NCI-H1105 (cell line): ENCODE data around the gene SULT4A1.
A peak's percentile ranks its signal among the peaks of the same experiment; 100 is the strongest.
"Not testable (repeated sequence)": the region's sequence is repeated elsewhere in the genome, so short reads cannot be mapped to it uniquely, and the experiment has no call there.

ENCODE experiments used
- DNase-seq: peaks from one replicate; lab custom pipeline; 2025; lab: John Stamatoyannopoulos, UW

SULT4A1 gene, protein sequence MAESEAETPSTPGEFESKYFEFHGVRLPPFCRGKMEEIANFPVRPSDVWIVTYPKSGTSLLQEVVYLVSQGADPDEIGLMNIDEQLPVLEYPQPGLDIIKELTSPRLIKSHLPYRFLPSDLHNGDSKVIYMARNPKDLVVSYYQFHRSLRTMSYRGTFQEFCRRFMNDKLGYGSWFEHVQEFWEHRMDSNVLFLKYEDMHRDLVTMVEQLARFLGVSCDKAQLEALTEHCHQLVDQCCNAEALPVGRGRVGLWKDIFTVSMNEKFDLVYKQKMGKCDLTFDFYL

DNA sequence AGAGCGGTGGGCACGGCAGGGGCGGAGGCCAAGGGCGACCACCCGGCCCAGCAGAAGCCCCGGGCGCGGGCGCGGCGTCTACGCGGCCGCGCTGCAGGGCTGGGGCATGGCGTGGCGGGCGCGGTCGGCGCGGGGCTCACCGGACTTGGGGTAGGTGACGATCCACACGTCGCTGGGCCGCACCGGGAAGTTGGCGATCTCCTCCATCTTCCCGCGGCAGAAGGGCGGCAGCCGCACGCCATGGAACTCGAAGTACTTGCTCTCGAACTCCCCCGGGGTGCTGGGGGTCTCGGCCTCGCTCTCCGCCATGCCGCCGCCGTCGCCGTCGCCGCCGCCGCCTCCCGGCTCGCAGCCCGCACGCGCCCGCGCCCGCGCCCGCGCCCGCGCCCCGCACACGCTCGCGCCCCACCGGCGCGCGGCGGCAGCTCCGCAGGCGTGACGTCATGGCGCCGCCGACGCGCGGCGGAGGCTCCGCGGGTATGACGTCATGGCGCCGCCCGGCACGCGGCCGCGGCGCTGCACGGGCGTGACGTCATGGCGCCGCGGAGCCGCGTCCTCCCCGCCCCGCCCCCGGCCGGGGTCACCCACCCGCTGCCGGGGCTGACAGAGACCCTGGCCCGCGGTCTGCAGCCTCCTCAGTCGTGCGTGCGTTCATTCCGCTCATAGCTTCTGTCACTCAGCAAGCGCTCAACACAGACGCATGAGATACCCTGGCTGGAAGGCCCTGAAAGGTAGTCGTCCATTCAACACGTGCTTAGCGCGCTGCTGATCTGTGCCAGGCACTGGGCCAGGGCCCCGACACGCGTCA is at the start of gene SULT4A1:
TSS of gene SULT4A1 (minus strand) at position 440 of the 808 bp plus-strand sequence. CDS start at position 309, 131 bp downstream.
- peak; percentile 35 for DNase-seq

GRCh38 chr22:43911351-43911750 is 49.0 kb upstream of the SULT4A1 start:
- no peak for DNase-seq

DNA sequence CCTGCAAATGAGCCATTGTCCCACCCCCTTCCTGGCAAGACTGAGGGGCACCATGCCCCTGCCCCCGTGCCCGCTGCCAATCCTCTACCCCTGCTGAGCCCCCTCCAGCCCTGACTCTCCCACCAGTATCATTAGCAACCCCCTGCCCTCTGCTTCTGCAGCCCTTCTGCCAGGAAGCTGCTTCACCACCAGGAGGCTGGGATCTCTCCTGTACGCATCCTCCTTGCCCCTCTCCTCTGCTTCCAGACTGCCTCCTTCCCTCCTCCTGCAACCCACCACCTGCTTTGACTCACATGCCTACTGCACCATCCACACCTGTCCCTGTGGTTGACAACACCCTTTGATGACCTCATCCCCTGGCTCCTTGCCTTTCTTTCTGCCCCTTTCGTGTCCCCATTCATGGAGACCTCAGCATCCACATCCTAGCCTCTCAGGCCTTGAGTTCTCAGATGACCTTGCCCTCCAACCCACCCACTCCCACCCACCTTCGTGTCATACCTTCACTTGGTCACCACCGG is 47.9 kb upstream of the SULT4A1 start:
- no peak for DNase-seq

DNA sequence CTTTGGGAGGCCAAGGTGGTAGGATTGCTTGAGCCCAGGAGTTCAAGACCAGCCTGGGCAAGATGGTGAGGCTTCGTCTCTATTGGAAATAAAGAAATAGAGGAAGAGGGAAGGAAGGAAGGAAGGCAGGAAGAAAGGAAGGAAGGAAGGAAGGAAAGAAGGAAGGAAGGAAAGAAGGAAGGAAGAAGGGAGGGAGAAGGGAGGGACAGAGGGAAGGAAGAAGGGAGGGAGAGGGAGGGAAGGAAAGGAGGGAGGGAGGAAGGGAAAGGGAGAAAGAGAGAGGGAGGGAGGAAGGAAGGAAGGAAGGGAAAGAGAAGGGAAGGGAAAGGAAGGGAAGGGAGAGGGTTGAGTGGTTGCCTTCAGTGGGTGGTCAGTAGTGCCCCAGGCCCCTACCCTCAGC is 47.4 kb upstream of the SULT4A1 start:
- DNase-seq, result no peak

DNA sequence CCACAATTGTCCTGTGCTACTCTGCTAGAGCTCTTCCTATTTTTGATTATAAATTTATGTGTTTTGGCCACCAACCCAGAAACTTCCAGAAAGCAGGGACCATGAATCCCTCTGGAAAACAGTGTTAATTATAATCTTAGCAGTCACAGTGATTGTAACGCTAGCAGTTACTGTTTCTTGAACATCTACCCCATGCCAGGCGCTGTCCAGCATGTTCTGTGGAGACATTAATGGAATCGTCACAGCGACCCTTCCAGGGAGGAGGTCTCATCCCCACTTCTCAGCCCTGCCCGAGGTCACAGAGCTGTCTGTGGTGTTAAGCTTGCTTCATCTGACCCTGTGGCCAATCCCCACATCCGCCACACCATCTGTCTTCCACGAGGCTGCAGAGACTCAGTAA is 43.4 kb upstream of the SULT4A1 start:
- no peak for DNase-seq

- DNase-seq, result not testable (repeated sequence)
Observed at GRCh38 chr22:43904412-43904811, 42.1 kb upstream of the SULT4A1 start.

GRCh38 chr22:43903033-43903432 is 40.7 kb upstream of the SULT4A1 start:
- DNase-seq, result not testable (repeated sequence)

GRCh38 chr22:43901976-43902643 is 39.8 kb upstream of the SULT4A1 start:
- DNase-seq, result no peak

DNA sequence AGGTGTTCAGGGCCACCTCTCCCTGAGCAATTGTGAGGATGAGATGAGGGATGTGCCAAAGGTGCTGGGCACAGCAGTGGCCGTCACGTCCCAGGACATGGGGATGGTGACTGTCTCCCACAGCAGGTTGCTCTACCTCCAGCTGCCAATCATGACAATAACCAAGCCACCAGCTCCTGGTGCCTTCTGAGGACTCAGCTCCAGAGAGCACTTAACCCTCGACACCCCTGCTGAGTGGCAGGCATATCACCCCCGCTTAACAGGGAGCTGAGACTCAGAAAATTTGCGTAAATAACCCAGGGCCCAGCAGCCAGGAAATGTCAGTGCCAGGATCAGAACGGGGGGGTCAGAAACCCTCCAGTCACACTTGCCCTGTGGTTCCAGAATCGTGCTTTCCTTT is 37.9 kb upstream of the SULT4A1 start:
- DNase-seq, result no peak

- no peak for DNase-seq
Observed at GRCh38 chr22:43897751-43898261, 35.5 kb upstream of the SULT4A1 start.

GRCh38 chr22:43895986-43896645 is 33.8 kb upstream of the SULT4A1 start:
- no peak for DNase-seq

DNA sequence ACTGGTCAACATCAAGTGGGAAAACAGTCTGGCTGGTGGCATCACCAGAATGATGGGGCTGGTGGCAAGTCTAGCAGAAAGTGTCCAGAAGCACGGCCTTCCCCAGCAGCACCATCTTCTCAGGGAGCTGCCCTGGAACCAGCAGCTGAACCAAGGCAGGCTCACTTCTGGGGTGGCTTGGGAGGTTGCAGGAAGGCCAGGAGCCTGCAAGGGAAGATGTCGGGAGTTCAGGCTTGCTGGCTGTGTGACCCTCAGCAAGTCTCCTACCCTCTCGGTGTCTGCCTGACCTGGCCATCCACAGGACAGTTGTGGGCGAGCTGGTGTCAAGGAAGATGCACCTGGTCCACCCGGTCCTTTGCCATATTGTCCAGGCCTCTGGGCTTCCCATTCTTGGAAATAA is 31.8 kb upstream of the SULT4A1 start:
- DNase-seq, result no peak

DNA sequence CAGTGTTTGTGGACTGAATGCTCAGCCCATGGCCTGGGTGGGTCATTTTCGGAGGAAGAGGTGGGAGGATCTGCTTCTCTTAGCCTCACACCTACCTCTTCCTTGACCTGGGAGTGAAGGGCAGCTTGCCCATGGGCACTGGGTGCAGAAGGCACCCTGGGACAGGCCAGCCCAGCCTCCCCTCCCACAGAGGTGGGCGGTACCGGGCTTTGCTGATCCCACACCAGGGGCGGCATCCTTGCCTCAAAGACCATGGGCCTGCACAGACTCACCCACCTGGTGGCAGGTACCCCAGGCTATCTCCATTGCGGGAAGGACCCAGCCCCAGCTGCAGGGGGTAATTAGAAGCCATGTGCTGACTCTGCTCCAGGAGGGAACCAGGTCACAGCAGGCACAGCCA is 31.0 kb upstream of the SULT4A1 start:
- no peak for DNase-seq

DNA sequence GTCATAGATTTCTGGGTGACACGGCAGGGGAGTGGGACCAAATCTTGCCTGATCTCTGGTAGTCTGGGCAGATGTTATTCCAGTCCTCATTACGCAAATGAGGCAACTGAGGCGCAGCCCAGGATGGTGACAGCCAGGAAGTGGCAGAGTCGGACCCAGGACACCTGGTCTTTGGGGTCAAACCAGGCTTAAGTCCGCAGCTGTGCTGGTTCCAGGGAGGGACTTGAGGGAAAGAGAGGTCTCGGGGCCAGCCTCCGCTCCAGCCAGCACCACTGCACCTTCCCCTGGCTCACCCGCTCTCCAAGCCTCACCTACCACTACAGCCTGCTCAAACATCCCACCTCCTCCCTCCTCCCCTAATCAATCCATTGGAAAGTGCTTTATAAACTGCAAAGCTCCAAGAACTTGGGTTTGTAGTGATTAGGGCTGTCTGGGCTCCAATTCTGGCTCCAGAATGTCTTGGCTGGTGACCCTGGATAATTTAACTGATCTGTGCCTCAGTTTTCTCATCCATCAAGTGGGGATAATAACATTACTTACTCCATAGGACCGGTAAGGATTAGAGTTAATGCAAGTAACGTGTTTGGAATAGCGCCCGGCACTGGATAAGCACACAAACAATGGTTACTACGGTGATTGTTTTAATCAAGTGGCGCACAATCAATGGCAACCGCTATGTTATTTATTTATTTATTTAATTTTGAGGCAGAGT is 30.0 kb upstream of the SULT4A1 start:
- no peak for DNase-seq

DNA sequence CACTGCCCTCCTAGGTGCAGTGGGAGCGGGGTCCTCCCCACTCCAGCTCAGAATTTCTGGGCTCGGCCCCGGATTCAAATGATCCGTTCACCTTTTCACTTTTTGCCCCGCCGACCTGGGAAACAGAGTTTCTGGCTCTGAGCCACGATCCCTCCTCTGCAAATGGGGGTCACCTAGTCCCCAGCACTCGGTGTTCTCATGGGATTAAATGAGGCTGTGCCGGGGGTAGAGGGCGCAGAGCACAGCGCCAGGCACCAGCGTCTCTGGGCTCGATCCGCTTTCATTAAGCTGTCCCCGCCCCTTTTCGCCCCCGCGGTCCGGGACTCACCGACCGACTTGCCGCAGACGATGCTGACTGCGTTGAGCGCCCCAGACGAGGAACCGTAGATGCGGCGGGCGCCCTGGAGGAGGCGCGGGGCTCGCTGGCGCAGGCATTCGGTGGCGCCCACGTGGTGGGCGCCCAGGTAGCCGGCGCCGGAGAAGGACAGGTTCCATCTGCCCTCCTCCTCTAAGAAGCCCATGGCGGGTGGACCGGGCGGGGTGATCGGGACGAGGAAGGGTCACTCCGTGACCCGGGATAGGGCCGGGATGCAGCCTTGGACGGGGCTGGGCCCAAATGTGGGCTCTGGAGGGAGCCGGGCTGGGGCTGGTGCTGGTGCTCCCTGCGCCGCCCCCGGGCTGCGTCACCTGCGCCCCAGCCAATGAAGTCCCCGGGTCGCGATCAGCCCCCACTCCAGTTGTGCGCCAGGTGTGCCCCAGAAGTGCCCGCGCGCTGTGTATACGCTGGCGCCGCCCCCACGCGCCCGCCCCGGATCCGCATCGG is 29.3 kb upstream of the SULT4A1 start, which contains the start of gene PNPLA5:
TSS of gene PNPLA5 (minus strand) at position 654 of the 823 bp plus-strand sequence. CDS start at position 521, 133 bp downstream.
- DNase-seq, result no peak

DNA sequence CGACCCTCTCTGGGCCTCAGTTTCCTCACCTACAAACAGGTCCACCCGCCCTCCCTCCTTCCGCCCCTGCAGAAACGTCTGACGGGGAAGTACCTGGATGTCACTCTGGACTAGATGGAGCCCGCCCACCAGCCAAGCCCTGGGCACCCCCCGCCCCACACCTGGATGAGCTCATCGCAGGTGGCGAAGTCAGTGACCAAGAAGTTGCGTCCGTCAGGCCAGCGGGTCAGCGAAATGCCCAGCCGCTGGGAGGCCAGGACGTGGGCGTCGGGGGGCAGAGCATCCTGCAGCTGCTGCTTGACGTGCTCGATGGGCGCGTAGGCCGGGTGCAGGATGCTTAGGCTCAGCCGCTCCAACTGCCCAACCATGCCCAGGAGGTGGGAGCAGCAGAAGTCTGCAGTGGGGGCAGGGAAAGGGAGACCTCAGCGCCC is 28.6 kb upstream of the SULT4A1 start:
- DNase-seq, result no peak

DNA sequence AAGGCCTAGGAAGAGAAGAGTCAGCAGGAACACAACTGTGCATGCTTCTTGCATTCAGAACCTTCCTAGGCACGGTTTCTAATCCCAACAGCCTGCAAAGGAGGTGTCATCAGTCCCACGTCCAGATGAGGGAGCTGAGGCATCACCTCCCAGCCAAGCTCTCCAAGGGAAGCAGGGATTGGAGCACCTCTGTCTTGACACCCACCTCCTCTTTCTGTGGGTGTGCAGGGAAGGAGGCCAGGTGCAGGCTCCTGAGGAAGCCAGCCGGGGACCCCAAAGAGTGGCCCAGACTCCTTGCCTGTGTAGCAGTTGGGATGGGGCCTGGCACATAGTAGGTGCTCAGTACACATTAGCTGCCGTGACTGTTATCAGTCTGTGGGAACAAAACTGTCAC is 27.5 kb upstream of the SULT4A1 start:
- DNase-seq, result no peak

GRCh38 chr22:43889201-43889859 is 27.0 kb upstream of the SULT4A1 start:
- DNase-seq, result no peak

DNA sequence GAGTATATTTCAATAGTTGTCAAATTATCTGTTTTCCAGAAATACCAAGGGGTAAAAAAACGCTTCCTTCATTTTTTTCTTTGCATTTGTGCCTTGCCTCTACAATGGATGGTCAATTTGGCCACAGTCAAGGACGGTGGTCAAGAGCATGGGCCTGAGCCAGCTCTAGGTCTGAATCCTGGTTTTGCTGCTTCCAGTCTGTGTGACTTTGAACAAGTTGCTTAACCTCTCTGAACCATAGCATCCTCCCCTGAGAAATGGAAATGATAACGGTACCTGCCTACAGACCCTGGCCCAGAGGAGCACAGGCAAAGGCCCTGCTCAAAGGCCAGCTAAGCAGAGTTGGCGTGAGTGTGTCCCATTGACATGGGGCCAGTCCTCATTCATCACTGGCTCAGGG is 26.4 kb upstream of the SULT4A1 start:
- DNase-seq, result no peak

GRCh38 chr22:43887391-43887790 is 25.1 kb upstream of the SULT4A1 start:
- no peak for DNase-seq
